HUDEP-2 (cell line): ENCODE results near the gene HIGD1A.

Source experiments
- DNase-seq, 76 experiments: peaks; one replicate each; lab custom pipeline; 2025; ENCODE audit not compliant: unreplicated experiment in 76 of 76; lab: John Stamatoyannopoulos, UW

HIGD1A gene

DNA sequence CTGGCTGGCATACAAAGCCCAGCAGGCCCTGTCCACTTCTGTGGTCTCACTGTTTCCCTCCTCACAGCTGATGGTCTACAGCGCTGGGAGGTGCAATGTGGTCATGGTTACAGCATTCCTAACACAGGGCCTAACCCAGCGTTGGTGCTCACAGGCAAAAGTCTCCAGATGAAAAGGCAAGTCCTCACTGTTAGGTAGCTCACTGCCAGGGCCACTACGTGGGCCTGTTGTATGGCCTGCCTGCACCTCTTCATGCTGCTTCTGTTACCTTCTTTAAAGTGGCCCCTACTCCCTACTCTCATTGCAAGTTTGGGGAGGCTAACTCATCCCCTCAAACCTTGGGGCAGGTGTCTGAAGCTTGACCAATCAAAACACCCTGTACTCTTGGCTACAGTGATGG is 62.5 kb downstream of the HIGD1A start:
- no peak for DNase-seq

DNA sequence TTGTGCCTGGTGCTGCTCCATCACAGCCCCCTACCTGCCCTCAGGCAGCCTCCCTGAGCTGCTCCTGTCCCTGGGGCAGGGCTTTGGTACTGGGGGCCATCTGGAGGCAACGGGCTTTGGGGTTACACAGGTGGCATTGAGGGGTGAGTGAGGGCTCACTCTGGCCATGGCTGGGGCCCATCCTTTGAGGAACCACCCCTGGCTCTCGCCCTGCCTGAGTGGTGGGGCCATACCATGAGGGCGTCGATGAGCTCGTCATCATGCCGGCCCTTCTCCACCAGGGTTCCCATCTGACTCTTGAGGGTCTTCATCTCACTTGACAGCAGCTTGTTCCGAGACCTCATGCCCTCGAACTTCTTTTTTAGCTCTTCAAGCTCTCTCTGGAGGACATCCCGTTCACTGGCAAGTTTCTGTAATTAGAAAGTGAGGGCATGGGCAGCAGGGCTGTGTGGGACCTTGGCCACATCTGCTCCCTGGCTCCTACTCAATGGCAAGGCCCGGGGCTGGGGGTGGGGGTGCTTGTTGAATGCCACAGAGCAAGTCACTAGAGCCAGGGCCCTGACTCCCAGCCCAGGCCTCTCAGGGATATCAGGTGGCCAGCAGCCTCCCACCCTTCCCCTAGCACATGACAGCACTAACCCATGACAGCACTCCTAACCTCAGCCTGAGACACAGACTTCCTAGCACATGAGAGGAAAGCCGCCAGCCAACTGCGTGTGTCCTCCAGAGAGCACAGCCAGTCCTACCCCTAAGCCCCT is 64.7 kb downstream of the HIGD1A start:
- no peak for DNase-seq

DNA sequence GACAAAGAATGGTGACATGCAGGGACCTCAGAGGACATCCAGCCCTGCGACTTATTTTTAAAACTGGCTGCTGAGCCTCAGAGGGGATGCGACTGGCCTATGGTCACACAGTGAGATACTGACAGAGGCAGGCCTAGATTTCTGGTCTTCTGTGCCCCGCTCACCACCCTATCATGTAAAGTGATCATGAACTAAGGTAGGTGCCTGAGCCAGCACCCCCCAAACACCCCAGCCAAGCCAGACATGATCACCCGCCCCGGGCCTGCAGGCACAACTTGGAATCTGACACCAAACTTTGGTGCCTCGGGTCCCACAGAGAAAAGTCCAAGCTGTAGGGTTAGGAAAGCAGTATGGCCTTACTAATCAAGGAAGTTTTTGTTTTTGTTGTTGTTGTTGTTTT is 67.8 kb downstream of the HIGD1A start:
- no peak for DNase-seq

DNA sequence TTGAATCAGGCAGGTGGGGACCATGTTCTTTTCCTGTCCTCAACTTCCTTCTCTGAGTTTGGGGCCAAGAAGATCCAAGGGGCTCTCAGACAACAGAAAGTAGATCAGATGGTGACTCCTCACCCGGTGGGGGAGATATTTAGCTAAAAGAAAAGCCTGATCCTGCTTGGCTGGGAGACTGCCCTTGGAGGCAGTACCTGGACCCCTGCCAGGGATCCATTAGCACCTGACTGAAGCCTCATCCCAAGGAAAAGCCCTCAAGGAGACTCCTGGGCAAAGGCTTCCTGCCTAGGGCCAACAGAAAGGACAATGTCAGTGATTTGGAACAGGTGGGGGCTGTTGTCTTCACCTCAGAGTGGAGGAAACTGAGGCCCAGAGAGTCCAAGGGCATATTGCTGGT is 68.2 kb downstream of the HIGD1A start:
- DNase-seq = no peak

DNA sequence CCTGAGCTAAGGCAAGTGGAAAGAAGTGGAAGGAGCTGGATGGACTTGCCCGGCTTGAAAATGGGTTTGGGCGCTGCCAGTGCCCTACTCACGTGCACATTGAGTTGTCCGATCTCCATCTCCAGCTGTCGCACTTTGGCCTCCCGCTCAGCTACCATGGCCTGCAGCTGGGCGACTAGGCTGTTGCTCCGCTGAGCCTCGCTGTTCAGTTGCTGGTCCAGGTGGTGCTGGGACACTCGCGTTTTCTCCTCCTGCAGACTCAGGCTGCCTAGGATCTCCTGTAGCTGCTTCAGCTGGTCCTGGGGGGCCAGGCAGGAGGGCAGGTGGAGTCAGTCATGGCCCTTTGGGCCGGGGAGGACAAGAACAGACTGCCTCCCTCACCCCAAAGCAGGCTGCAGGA is 68.7 kb downstream of the HIGD1A start:
- DNase-seq = no peak

DNA sequence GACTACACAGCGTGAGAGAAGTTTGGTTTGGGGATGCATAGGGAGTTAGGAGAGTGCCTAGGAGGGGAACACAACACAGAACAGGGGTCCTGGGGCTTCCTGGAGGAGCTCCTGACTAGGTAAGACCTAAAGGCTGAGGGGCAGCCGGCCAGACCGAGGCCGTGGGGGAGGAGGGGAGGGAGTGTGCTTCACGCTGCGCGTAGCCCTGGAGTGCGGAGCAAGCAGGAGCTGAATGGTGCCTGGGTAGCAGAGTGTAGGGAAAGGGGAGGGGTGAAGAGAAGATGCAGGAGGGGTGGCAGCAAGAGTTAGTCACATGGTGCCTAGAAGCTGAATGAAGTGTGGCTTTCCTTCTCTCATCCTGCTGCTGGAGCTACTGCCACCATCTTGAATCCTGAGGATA is 69.3 kb downstream of the HIGD1A start:
- no peak for DNase-seq

DNA sequence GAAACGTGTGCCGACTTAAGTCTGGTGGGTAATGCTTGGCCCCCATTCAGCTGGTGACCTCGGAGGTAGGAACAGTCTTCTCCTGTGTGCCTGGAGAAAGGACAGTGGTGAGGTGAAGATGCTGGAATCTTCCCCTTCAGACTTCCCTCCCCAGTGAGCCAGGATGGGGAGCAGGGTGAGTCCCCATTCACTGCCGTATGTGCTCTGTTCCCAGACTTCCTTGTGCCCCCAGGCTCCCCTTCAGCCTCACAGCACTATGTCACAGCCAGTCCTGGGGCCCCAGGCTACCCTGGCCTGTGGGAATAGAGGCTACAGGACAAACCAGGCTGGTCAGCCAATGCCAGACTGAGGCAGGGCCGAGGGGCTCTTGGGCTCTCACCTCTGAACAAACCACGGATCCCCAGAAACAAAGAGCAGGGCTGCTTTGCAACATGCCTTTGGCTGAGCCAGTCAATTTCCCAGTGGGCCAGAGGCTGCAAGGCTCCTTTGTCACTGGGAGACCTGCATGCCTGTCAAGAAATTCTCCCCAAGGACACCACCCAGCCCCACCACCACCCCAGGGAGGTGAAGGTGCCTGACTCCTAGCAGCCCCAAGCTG is 69.9 kb downstream of the HIGD1A start:
- DNase-seq = no peak

DNA sequence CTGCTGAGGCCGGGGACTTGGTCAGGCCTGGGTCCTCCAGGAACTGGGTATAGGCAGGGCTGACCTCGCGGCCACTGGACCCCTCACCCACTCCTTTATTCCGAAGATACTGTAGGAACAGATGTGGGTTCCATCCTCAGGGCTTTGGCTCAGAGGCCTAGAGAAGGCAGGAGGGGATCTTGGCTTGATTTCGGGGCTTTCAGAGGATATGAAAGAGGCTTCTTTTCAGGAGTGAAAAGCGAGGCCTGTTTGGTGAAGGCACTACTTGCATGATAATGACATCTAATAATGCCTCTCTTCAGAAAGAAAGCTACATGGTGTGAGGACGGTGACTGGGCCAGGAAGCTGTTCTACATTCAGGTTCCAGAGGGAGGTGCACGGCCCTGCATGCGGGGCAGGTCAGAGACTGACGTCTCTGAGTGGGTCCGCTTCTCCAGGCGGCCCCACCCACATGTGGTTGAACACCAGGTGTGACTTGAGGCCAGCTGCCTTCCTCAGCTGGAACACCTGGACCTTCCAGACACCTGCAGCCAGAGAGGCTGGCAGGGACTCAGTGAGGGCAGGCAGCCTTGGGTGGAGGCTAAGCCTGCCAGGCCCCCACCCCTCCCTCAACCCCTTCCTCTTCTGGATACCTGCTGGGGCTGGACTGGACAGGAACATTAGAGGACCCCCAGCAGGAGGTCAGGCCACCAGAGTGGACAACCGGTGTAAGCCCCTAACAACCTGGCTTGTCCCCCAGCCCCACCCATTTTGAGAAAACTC is 70.6 kb downstream of the HIGD1A start:
- DNase-seq = no peak
